K562 (cell line): Measurements from ENCODE around the gene MYO1H. TPM values are rescaled to one million over a fixed set of nuclear protein-coding genes. Genes with fewer than 3 reads are reported as not detected.

Source experiments
- DMBX1 ChIP-seq: fragments of 250-450 bp; sonication (Bioruptor Pico); IDR thresholded peaks from 2 replicates; pipeline ENCODE4 v1.8.0; 2022; ENCODE audit warnings: inconsistent platforms, mild to moderate bottlenecking, moderate library complexity, borderline replicate concordance
- HMGN3 ChIP-seq: IDR thresholded peaks from 2 replicates; pipeline ENCODE4 v1.6.1; 2011; ENCODE audit warnings: borderline replicate concordance, low read depth, mild to moderate bottlenecking, mixed read lengths, low read length; ENCODE audit not compliant: insufficient read length; ENCODE audit errors: extremely low read depth
- HOXB6 ChIP-seq: fragments of 250-450 bp; sonication (Bioruptor Pico); IDR thresholded peaks from 2 replicates; pipeline ENCODE4 v1.5.1; 2022; ENCODE audit warnings: mild to moderate bottlenecking, borderline replicate concordance
- KLF6 ChIP-seq: fragments of 250-450 bp; sonication (Bioruptor Pico); IDR thresholded peaks from 2 replicates; pipeline ENCODE4 v1.4.0; 2020; ENCODE audit warnings: mild to moderate bottlenecking, moderate library complexity, borderline replicate concordance
- MAX ChIP-seq: sonication (generic); formaldehyde crosslinking; IDR thresholded peaks from 2 replicates; pipeline ENCODE4 v1.9.0; 2022; ENCODE audit warnings: mild to moderate bottlenecking, missing genetic modification reagents
- NCOA1 ChIP-seq: fragments of 450-650 bp; IDR thresholded peaks from 2 replicates; pipeline ENCODE4 v1.6.1; 2016; ENCODE audit warnings: low read depth
- NELFE ChIP-seq: IDR thresholded peaks from 2 replicates; pipeline ENCODE4 v1.6.1; 2011; ENCODE audit warnings: mild to moderate bottlenecking; ENCODE audit not compliant: insufficient read depth, insufficient read length
- NUFIP1 ChIP-seq: fragments of 450-650 bp; IDR thresholded peaks from 2 replicates; pipeline ENCODE4 v1.6.1; 2018; ENCODE audit not compliant: partially characterized antibody
- POLR2G ChIP-seq: fragments of 200-400 bp; formaldehyde crosslinking; IDR thresholded peaks from 2 replicates; pipeline ENCODE4 v1.6.1; 2017; ENCODE audit warnings: low read depth, mild to moderate bottlenecking, antibody characterized with exemption, low read length, moderate library complexity
- SIRT6 ChIP-seq: IDR thresholded peaks from one replicate; pipeline ENCODE4 v1.6.1; 2012; ENCODE audit warnings: low read depth, mild to moderate bottlenecking, control low read depth, inconsistent platforms, low read length, moderate library complexity
- TAF1 ChIP-seq: IDR thresholded peaks from 2 replicates; pipeline ENCODE4 v1.6.1; 2011; ENCODE audit warnings: mild to moderate bottlenecking, low read length, moderate library complexity; ENCODE audit not compliant: insufficient read depth, control insufficient read depth, severe bottlenecking; ENCODE audit errors: extremely low read depth
- TEAD4 ChIP-seq, 2 experiments: sonication (generic) in 1 of 2; formaldehyde crosslinking in 1 of 2; IDR thresholded peaks; 2 replicates each; pipeline versions ENCODE4 v1.6.1 to v1.8.0; 2012 to 2022; ENCODE audit warnings: borderline replicate concordance in 1 of 2, inconsistent platforms in 1 of 2, low read length in 1 of 2, mild to moderate bottlenecking in 1 of 2, missing genetic modification reagents in 1 of 2
- polyA plus RNA-seq, 8 experiments: library from polyadenylated mRNA; depleted of rRNA in 4 of 8; stranded (reverse) in 5 of 8; unstranded in 3 of 8; fragments of >200 nt; fragmentation: Nextera tagmentation in 2 of 8; fragmentation: Illumina TruSeq in 1 of 8; extraction: Ambion mirVana in 2 of 8; extraction: Trizol in 1 of 8; gene quantifications; 2 replicates each; pipeline versions ENCODE4 v1.2.1 to v1.2.3, GENCODE V29; 2011 to 2014; ENCODE audit warnings: inconsistent platforms in 1 of 8, missing spikeins in 1 of 8
- total RNA-seq, 7 experiments: library from RNA; depleted of rRNA in 6 of 7; stranded (reverse); fragments of >200 nt in 6 of 7; fragmentation: Illumina TruSeq in 2 of 7; extraction: Trizol in 2 of 7; gene quantifications; 2 replicates each; pipeline versions ENCODE4 v1.2.1 to v1.2.3, GENCODE V29; 2011 to 2021; ENCODE audit warnings: low replicate concordance in 1 of 7
- TF ChIP-seq, protein P1 (sequence below): IDR thresholded peaks from 2 replicates; pipeline ENCODE4 v1.6.1; 2014; ENCODE audit warnings: antibody characterized with exemption
- TF ChIP-seq, protein P2 (sequence below): fragments of 450-650 bp; IDR thresholded peaks from 2 replicates; pipeline ENCODE4 v1.6.1; 2016; ENCODE audit warnings: low read depth, mild to moderate bottlenecking, moderate library complexity
- TF ChIP-seq, protein P3 (sequence below), 2 experiments: fragments of 450-650 bp; formaldehyde crosslinking in 1 of 2; IDR thresholded peaks; 2 replicates each; pipeline versions ENCODE4 v1.4.0 to v1.6.1; 2014 to 2020; ENCODE audit warnings: mild to moderate bottlenecking in 2 of 2, borderline replicate concordance in 1 of 2, low read depth in 1 of 2

The MYO1H gene
- total and polyA plus RNA-seq, 9 of the 15 experiments (the other 6 are each of a cell fraction or from before 2014, with no cell fraction given) = not detected

- TF ChIP-seq POLR2G (no peak), HMGN3 (no peak), NUFIP1 (no peak), HOXB6 (CRISPR knock-in tag) (no peak), TEAD4 (IDR thresholded peaks at IDR 0.05; ENCODE audit: low read length) (peak; percentile 74), TEAD4 (CRISPR knock-in tag; IDR thresholded peaks at IDR 0.05; ENCODE audit: borderline replicate concordance) (no peak), SIRT6 (no peak), KLF6 (CRISPR knock-in tag) (peak; percentile 64; the same call in 1 of the 2 replicates), TAF1 (no peak), MAX (CRISPR knock-in tag) (peak; percentile 40; the same call in 1 of the 2 replicates), NCOA1 (peak; percentile 50; the same call in 1 of the 2 replicates), DMBX1 (CRISPR knock-in tag) (peak; percentile 95), NELFE (no peak)
- TF ChIP-seq, protein P1, sequence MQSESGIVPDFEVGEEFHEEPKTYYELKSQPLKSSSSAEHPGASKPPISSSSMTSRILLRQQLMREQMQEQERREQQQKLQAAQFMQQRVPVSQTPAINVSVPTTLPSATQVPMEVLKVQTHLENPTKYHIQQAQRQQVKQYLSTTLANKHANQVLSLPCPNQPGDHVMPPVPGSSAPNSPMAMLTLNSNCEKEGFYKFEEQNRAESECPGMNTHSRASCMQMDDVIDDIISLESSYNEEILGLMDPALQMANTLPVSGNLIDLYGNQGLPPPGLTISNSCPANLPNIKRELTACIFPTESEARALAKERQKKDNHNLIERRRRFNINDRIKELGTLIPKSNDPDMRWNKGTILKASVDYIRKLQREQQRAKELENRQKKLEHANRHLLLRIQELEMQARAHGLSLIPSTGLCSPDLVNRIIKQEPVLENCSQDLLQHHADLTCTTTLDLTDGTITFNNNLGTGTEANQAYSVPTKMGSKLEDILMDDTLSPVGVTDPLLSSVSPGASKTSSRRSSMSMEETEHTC = 0 out of 2 replicates have a peak, but pooled peaks have one; percentile 14
- TF ChIP-seq, protein P2, sequence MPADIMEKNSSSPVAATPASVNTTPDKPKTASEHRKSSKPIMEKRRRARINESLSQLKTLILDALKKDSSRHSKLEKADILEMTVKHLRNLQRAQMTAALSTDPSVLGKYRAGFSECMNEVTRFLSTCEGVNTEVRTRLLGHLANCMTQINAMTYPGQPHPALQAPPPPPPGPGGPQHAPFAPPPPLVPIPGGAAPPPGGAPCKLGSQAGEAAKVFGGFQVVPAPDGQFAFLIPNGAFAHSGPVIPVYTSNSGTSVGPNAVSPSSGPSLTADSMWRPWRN = peak; percentile 94
- TF ChIP-seq, protein P3, sequence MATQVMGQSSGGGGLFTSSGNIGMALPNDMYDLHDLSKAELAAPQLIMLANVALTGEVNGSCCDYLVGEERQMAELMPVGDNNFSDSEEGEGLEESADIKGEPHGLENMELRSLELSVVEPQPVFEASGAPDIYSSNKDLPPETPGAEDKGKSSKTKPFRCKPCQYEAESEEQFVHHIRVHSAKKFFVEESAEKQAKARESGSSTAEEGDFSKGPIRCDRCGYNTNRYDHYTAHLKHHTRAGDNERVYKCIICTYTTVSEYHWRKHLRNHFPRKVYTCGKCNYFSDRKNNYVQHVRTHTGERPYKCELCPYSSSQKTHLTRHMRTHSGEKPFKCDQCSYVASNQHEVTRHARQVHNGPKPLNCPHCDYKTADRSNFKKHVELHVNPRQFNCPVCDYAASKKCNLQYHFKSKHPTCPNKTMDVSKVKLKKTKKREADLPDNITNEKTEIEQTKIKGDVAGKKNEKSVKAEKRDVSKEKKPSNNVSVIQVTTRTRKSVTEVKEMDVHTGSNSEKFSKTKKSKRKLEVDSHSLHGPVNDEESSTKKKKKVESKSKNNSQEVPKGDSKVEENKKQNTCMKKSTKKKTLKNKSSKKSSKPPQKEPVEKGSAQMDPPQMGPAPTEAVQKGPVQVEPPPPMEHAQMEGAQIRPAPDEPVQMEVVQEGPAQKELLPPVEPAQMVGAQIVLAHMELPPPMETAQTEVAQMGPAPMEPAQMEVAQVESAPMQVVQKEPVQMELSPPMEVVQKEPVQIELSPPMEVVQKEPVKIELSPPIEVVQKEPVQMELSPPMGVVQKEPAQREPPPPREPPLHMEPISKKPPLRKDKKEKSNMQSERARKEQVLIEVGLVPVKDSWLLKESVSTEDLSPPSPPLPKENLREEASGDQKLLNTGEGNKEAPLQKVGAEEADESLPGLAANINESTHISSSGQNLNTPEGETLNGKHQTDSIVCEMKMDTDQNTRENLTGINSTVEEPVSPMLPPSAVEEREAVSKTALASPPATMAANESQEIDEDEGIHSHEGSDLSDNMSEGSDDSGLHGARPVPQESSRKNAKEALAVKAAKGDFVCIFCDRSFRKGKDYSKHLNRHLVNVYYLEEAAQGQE (IDR thresholded peaks at IDR 0.05; ENCODE audit: borderline replicate concordance) = no peak
- TF ChIP-seq, protein P3 (CRISPR knock-in tag; IDR thresholded peaks at IDR 0.05; ENCODE audit: low read depth) = no peak
Observed at GRCh38 chr12:109461049-109461845, 113.5 kb downstream of the MYO1H start (continued).
